ENCODE results near the gene RNF145. TPM values are rescaled to one million over a fixed set of nuclear protein-coding genes. Genes with fewer than 3 reads are reported as not detected.

Gene RNF145
- total and polyA plus RNA-seq, 2 donors: 47.6 to 64.6 TPM

DNA sequence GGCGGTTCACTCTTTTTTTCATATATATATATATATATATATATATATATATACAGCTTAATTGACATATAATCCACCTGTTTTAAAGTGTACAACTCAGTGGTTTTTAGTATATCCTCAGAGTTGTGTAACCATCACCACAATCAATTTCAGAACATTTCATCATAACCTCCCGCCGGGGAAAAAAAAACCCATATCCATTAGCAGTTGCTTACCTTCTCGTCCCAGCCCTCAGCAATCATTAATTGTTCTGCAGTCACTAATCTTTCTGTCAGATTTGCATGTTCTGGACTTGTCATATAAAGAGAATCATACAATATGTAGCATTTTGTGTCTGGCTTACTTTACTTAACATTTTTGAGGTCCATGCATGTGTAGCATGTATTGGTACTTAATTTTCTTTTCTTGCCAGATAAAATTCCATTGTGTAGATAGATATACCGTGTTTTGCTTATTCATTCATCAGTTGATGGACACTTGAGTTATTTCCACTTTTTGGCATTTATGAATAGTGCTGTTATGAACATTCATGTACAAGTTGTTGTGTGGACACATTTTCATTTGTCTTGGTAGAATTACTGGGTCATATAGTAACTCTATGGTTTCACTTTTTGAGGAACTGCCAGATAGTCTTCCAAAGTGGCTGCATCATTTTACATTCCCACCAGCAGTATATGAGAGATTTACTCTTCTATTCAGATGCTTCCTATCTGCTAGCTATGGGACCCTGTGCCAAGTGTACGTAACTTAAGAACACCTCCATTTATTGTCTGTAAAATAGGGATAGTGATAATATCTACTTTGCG is 3.5 kb upstream of the RNF145 start:
- no peak for DNase-seq (ENCODE audit: extremely low spot score)
- WGBS: 89% methylated on average over 7 of the region's 7 CpGs
- no peaks in the 10 kb centered on the region for H3K4me1 ChIP-seq (ENCODE audit: insufficient read depth)

DNA sequence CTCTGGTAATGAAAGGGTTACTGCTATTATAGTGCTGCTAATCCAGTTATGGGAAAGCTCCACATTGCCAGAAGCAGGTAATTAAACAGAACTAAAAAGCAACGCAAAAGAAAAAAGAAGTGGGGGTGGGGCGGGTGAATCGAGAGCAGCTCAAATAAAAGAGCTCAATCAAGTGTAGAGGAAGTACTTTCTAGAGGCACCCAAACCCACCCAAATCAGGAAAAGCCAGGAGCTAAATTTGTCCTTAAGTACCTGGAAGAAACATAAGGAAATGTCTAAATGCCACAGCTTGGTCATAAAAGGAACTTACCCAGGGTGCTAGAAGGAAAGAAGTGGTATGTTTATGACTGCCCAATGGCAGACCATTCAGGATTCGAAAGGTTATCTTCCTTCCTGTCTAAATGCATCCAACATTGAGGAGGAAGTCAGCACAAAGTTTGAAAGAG is 2.4 kb upstream of the RNF145 start:
- DNase-seq (ENCODE audit: extremely low spot score): no peak
- Histone ChIP-seq H3K4me3 (ENCODE audit: low read depth, low read length) (no peak overlapping the region), H3K36me3 (ENCODE audit: insufficient read depth) (no peaks in the 10 kb centered on the region), H3K4me1 (ENCODE audit: insufficient read depth) (no peaks in the 10 kb centered on the region), H3K27ac (ENCODE audit: low read depth) (no peak overlapping the region)
- 55% methylated on average over 4 of the region's 4 CpGs for WGBS

More for the DNA sequence above, 3.5 kb upstream of the RNF145 start:
- Histone ChIP-seq H3K4me3 (ENCODE audit: low read depth, low read length) (no peak overlapping the region), H3K27ac (ENCODE audit: low read depth) (no peak overlapping the region), H3K36me3 (ENCODE audit: insufficient read depth) (no peaks in the 10 kb centered on the region)

DNA sequence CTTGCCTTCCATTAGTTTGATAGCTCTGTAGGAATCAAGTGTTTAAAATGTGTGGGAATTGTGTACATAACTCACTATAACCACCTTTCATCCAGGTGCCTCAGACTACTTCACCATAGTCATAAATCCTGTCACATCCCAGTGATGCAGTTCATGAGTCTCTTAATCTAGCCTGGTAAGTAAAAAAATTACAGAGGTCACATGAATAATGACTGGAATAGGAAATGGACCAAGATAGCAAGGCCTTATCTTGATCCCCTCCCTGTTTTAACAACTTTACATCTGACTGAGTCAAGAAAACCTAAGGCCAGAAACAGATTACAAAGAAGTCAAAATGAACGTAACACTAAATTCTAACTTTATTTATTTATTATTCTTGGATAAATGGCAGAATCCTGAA is 1.5 kb upstream of the RNF145 start:
- DNase-seq (ENCODE audit: extremely low spot score): no peak
- Histone ChIP-seq H3K27ac (ENCODE audit: low read depth) (no peak overlapping the region), H3K36me3 (ENCODE audit: insufficient read depth) (no peaks in the 10 kb centered on the region), H3K4me1 (ENCODE audit: insufficient read depth) (no peaks in the 10 kb centered on the region), H3K4me3 (ENCODE audit: low read depth, low read length) (no peak overlapping the region)
- 86% methylated on average over 1 of the region's 1 CpG for WGBS

DNA sequence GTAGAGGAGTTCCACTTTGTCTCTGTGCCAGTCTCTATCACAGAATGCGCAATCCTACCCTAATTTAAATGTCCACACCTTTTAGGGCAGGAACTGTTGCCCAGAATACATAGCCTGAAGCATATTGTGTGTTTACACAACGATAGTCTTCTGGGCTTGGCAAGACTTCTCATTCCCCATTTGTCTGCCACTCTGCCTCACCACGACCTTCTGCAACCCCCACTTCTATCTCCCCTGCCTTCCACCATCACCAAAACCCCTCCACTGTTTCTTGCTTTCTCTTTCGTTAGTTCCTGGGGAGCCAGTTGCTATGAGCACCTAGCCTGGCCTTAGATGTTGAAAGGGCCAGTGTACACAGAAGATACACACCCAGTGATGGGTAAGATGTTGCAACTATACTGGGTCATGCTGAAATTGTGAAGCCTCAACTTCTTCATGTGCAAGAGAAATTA is 883 bp upstream of the RNF145 start:
- Histone ChIP-seq H3K27ac (ENCODE audit: low read depth) (no peak overlapping the region), H3K4me1 (ENCODE audit: insufficient read depth) (no peaks in the 10 kb centered on the region), H3K4me3 (ENCODE audit: low read depth, low read length) (no peak overlapping the region), H3K36me3 (ENCODE audit: insufficient read depth) (no peaks in the 10 kb centered on the region)
- 54% methylated on average over 4 of the region's 4 CpGs for WGBS
- no peak for DNase-seq (ENCODE audit: extremely low spot score)

DNA sequence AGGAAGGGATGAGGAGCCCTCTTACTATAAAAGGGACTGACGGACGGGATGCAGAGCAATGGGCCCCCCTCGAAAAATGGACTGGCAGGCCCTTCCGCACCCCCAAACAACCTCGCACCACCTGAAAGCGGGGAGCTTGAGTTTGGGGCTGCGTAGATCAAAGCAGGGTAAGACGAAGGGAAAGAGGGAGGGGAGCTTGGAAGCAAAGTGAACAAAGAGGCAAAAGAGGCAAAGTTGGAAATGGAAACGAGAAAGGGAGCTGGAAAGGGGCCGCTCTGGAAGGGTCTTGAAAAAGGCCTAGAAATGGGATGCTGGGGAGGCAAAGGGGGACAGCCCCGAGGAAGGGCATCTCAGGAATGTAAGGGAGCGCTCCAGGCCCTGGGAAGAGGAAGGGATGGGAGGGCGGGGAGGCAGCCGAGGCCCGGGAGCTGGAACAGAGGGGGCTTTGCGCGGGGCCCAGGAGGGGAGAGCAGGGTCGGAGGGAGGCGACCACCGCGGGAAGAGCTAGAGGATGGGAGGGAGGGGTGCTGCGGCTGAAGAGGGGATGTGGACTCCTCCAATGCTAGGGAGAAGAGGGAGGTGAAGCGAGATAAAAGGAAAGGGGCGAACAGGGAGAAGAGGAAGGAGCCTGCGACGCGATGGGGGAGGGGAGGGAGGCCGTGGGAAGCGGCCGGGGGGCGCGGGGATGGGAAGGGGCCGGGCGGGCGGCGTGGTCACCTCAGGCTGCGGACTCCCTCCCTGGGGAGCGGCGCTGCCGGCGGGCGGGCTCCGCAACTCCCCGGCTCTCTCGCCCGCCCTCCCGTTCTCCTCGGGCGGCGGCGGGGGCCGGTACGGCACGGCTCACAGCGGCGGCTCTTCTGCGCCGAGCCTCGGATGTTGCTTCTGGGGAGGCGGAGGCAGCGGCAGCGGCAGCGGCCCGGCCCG is 577 bp downstream of the RNF145 start:
- Histone ChIP-seq H3K4me3 (ENCODE audit: low read depth, low read length) (peak overlapping the region; percentile 92), H3K36me3 (ENCODE audit: insufficient read depth) (no peaks in the 10 kb centered on the region), H3K4me1 (ENCODE audit: insufficient read depth) (no peaks in the 10 kb centered on the region), H3K27ac (ENCODE audit: low read depth) (peak overlapping the region; percentile 98)
- no peak for DNase-seq (ENCODE audit: extremely low spot score)
- WGBS: under 1% methylated on average over 65 of the region's 65 CpGs

DNA sequence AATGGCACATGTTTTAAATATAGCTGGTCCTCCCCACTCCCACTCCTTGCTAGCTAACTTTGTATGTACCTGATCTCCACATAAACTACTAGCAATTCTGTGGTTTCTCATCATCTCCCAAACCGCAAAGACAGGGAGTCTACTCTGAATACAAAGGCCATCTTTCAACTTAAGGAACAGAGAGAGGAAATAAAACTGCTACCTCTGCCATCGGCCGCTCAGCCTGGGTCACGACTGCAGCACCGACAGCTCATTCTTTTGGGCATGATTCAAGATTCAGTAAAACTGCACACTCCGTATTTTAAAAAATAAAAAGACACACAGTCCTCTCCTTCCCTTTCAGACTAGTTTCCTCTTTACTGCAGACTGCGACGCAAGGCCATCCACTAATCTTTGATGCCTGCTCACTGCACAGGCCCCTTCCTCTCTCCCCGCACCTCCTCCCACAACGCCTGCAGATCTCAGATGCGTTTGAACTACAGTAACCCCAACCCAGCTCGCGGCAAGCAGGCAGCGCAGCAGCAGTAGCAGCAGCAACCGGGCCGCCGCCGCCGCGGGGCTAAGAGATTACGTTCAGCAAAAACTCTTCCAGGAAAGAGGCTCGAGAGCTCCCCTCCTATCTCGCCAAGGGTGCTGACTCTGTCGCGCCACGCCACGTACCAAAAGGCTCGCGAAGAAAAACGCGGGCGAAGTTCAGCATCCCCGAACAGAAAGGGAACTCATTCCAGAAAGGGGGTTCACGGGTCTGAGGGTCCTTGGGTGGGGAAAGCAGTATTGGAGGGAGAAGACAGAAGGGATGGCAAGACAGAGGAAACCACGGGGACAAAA is 1.5 kb downstream of the RNF145 start:
- Histone ChIP-seq H3K4me1 (ENCODE audit: insufficient read depth) (no peaks in the 10 kb centered on the region), H3K4me3 (ENCODE audit: low read depth, low read length) (peak overlapping the region; percentile 92), H3K36me3 (ENCODE audit: insufficient read depth) (no peaks in the 10 kb centered on the region), H3K27ac (ENCODE audit: low read depth) (peak overlapping the region; percentile 98)
- DNase-seq (ENCODE audit: extremely low spot score): no peak
- under 1% methylated on average over 35 of the region's 35 CpGs for WGBS

DNA sequence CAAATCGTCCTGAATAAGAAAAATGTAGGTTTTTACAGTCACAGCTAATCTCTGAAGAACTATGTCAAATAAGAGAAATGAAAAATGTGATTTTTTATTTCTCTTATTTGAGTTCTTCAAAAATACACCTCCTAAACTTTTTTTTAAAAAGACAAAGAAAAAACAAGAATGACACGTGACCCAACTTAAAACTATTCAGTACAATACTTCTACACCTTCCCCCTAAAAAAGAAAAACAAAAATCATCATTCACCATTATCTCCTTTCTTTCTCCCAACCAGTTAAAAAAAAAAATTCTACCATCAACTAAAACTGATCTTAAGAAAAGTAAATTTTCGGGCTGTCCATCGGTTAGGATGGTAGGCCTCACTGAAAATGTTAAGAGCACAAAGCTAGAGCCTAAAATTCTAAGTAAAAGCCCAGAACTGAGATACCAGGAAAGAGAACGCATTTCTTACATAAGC is 2.1 kb downstream of the RNF145 start:
- Histone ChIP-seq H3K4me1 (ENCODE audit: insufficient read depth) (no peaks in the 10 kb centered on the region), H3K4me3 (ENCODE audit: low read depth, low read length) (peak overlapping the region; percentile 92), H3K36me3 (ENCODE audit: insufficient read depth) (no peaks in the 10 kb centered on the region), H3K27ac (ENCODE audit: low read depth) (peak overlapping the region; percentile 98)
- WGBS: 7% methylated on average over 5 of the region's 5 CpGs
- no peak for DNase-seq (ENCODE audit: extremely low spot score)

DNA sequence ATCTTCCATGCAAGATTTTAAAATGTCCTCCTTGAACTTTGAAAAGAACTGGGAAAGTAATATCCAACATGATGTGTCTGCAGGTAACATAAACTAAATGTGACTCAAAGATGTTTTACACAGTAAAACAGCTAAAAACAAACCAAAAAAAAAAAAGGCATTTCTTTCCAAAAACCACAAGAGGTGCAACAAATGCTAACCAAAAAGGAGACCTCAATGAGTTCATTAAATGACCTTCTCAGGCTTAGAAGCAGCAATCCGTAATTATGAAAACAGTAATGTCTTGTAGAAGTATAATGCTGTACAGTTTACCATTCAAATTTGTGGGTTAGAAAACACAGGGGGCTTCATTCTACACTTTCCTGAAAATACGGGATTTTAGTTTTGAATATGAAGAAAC is 2.5 kb downstream of the RNF145 start:
- no peak for DNase-seq (ENCODE audit: extremely low spot score)
- Histone ChIP-seq H3K4me1 (ENCODE audit: insufficient read depth) (no peaks in the 10 kb centered on the region), H3K27ac (ENCODE audit: low read depth) (peak overlapping the region; percentile 82), H3K4me3 (ENCODE audit: low read depth, low read length) (peak overlapping the region; percentile 29), H3K36me3 (ENCODE audit: insufficient read depth) (no peaks in the 10 kb centered on the region)
- 29% methylated on average over 2 of the region's 2 CpGs for WGBS

DNA sequence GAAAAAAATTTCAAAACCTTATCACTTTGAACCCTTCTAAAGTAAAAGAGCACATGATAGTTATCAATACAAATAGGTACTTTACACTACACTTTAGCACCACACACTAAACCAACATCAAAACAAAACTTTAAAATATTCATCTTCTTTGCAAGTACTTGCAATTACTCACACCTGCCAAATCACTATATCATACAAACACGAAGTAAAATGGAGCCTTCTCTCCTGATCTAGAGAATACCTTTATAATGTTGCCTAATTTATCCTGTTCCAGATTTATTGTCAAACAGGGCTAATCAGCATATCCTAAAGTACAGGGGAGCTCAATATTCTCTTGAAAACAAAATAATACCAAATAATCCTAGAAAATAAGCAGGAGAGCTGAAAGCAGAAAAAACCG is 3.0 kb downstream of the RNF145 start:
- no peak for DNase-seq (ENCODE audit: extremely low spot score)
- WGBS: 25% methylated on average over 2 of the region's 2 CpGs
- peak overlapping the region; percentile 21 for H3K4me3 ChIP-seq (ENCODE audit: low read depth, low read length)
- H3K27ac ChIP-seq (ENCODE audit: low read depth): peak overlapping the region; percentile 82
- H3K4me1 ChIP-seq (ENCODE audit: insufficient read depth): no peaks in the 10 kb centered on the region
- H3K36me3 ChIP-seq (ENCODE audit: insufficient read depth): no peaks in the 10 kb centered on the region

DNA sequence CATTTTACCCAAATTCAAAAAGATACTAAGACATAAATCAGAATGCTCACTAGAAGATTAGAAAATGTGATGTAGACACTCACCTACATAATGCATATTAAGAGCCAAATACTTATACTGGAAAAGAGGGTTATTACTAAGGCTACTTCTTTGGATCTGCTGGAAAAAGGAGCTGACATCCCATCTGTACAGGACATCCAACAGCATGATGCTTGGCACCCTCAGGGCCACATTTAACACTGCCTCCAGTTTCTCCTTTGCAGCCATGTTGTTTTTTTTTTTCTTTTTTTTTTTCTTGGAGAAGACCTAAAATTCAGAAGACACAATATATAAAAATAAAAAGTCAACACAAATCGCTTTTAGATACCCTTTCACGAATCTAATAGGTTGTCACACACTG is 6.0 kb downstream of the RNF145 start:
- Histone ChIP-seq H3K4me3 (ENCODE audit: low read depth, low read length) (no peak overlapping the region), H3K27ac (ENCODE audit: low read depth) (no peak overlapping the region), H3K4me1 (ENCODE audit: insufficient read depth) (no peaks in the 10 kb centered on the region), H3K36me3 (ENCODE audit: insufficient read depth) (no peaks in the 10 kb centered on the region)
- 41% methylated on average over 2 of the region's 2 CpGs for WGBS
- DNase-seq (ENCODE audit: extremely low spot score): no peak

DNA sequence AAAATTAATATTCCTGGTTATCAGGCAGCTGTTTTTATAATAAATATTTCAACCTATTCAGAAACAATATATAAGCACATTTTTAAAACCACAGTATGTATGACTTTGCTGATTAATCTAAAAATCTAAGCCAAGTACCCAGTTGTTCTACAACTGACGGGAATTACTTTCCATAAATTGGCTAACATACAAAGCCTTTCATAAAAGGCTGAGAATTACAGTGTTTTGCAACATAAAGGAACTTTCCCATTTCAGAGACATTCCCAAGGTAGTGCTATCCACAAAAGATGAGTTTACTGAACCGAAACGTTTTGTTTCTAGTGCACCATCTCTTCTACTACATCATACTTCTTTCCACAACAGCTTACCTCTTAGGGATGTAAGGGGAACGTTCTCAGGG is 7.2 kb downstream of the RNF145 start:
- 54% methylated on average over 4 of the region's 4 CpGs for WGBS
- DNase-seq (ENCODE audit: extremely low spot score): no peak
- Histone ChIP-seq H3K36me3 (ENCODE audit: insufficient read depth) (no peaks in the 10 kb centered on the region), H3K4me3 (ENCODE audit: low read depth, low read length) (no peak overlapping the region), H3K4me1 (ENCODE audit: insufficient read depth) (no peaks in the 10 kb centered on the region), H3K27ac (ENCODE audit: low read depth) (no peak overlapping the region)

DNA sequence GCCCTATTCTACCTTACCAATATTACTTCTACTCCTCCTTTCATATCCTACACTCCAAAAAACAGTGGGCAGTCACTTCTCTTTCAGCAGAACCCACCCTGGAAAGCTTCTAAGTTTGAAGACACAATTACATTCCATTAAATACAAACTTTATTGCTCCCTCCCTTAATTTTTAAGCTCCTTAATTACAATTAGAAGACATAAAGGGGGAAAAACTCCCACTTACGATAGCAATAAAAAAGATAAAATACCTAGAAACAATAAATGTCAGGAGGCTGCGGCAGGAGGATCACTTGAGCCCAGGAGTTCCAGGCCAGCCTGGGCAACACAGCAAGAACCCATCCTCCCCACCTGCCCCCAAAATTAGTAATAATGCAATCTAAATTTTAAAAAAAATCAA is 9.6 kb downstream of the RNF145 start:
- no peak overlapping the region for H3K27ac ChIP-seq (ENCODE audit: low read depth)
- H3K4me1 ChIP-seq (ENCODE audit: insufficient read depth): no peaks in the 10 kb centered on the region
- no peak for DNase-seq (ENCODE audit: extremely low spot score)
- WGBS: 90% methylated on average over 2 of the region's 2 CpGs
- no peak overlapping the region for H3K4me3 ChIP-seq (ENCODE audit: low read depth, low read length)
- no peaks in the 10 kb centered on the region for H3K36me3 ChIP-seq (ENCODE audit: insufficient read depth)

DNA sequence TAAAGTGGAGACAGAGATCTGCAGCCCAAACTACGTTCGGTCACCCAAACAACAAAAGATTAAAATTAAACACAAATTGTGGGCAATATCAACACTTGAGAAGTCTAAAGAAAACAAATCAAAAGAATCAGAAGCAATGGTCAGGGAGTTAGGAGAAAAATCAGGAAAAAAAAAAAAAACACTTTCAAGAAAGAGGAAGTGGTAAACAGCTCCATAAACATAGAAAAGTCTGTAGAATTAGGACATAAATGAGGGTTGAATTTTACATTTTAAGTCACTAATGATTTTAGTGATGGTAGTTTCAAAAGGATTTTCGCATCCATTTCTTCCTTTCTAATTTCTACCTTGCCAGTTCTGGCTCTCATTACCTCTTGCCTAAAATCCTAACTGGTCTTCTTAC is 10.1 kb downstream of the RNF145 start:
- 89% methylated on average over 3 of the region's 3 CpGs for WGBS
- Histone ChIP-seq H3K4me3 (ENCODE audit: low read depth, low read length) (no peak overlapping the region), H3K4me1 (ENCODE audit: insufficient read depth) (no peaks in the 10 kb centered on the region), H3K27ac (ENCODE audit: low read depth) (no peak overlapping the region), H3K36me3 (ENCODE audit: insufficient read depth) (no peaks in the 10 kb centered on the region)
- DNase-seq (ENCODE audit: extremely low spot score): no peak
